Subcutaneous abdominal adipose tissue (tissue), 5 donors: ENCODE measurements around the gene KRTAP9-3.
"Not testable (repeated sequence)": the region's sequence is repeated elsewhere in the genome, so short reads cannot be mapped to it uniquely, and the experiment has no call there.

Experiments used
- H3K27ac ChIP-seq: one replicate; pipeline ENCODE4 v1.7.0; 2013; ENCODE audit warnings: low read depth, mild to moderate bottlenecking, inconsistent platforms, low read length, moderate library complexity
- H3K27me3 ChIP-seq, 5 donors: one replicate each; pipeline ENCODE4 v1.7.0; 2013; ENCODE audit warnings: low read length in 5 of 5, inconsistent platforms in 1 of 5; ENCODE audit not compliant: control insufficient read depth in 5 of 5, insufficient read depth in 4 of 5
- H3K36me3 ChIP-seq, 5 donors: one replicate each; pipeline ENCODE4 v1.7.0; 2013; ENCODE audit warnings: low read length in 5 of 5; ENCODE audit not compliant: control insufficient read depth in 5 of 5, insufficient read depth in 5 of 5
- H3K4me1 ChIP-seq, 5 donors: one replicate each; pipeline ENCODE4 v1.7.0; 2013; ENCODE audit warnings: low read length in 5 of 5, mild to moderate bottlenecking in 3 of 5, moderate library complexity in 1 of 5; ENCODE audit not compliant: control insufficient read depth in 5 of 5, insufficient read depth in 5 of 5
- H3K4me3 ChIP-seq, 5 donors: one replicate each; pipeline ENCODE4 v1.7.0; 2013; ENCODE audit warnings: low read length in 5 of 5, low read depth in 1 of 5
- H3K9ac ChIP-seq, 5 donors: one replicate each; pipeline ENCODE4 v1.7.0; 2013; ENCODE audit warnings: low read length in 5 of 5, mild to moderate bottlenecking in 4 of 5, moderate library complexity in 3 of 5
- H3K9me3 ChIP-seq, 5 donors: one replicate each; pipeline ENCODE4 v1.7.0; 2013; ENCODE audit warnings: low read length in 5 of 5; ENCODE audit not compliant: control insufficient read depth in 5 of 5
- donor health status: healthy.
- donor health status: healthy.
- donor health status: healthy.
- donor health status: healthy.
- donor health status: healthy.

Gene KRTAP9-3, protein sequence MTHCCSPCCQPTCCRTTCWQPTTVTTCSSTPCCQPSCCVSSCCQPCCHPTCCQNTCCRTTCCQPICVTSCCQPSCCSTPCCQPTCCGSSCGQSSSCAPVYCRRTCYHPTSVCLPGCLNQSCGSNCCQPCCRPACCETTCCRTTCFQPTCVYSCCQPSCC

DNA sequence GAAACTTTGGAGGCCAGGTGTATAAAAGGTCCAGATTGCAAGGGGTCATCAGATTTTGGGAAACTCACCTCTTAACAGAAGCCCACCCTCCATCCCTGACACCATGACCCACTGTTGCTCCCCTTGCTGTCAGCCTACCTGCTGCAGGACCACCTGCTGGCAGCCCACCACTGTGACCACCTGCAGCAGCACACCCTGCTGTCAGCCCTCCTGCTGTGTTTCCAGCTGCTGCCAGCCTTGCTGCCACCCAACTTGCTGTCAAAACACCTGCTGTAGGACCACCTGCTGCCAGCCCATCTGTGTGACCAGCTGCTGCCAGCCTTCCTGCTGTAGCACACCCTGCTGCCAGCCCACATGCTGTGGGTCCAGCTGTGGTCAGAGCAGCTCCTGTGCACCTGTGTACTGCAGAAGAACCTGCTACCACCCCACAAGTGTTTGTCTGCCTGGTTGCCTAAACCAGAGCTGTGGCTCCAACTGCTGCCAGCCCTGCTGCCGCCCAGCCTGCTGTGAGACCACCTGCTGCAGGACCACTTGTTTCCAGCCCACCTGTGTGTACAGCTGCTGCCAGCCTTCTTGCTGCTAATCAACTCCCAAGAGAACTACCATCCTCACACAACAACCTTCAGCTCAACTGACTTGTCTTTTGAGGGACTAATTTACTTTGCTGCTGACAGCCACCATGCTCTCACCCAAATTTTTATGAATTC is at the start of gene KRTAP9-3:
TSS of gene KRTAP9-3 (plus strand) at position 51 of the 707 bp plus-strand sequence. CDS start at position 104, 53 bp downstream.
- not testable (repeated sequence) for H3K27me3 ChIP-seq, H3K4me1 ChIP-seq, H3K27ac ChIP-seq, H3K4me3 ChIP-seq, H3K9ac ChIP-seq, H3K9me3 ChIP-seq, H3K36me3 ChIP-seq

DNA sequence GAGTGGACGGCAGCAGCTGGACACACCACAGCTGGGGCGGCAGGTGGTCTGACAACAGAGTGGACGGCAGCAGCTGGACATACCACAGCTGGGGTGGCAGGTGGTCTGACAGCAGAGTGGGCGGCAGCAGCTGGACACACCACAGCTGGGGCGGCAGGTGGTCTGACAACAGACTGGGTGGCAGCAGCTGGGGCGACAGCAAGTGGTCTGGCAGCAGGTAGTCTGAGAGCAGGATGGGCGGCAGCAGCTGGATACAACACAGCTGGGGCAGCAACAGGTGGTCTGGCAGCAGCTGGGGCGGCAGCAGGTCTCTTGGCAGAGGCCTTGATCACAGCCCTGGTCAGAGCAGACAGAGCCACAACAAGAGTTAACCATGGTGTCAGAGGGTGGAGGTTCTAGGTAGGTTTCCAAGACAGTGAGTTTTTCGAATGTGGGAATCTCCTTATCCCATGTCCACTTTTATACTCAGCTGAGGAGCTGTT is 47.7 kb upstream of the KRTAP9-3 start, which contains the start of gene KRTAP4-1:
TSS of gene KRTAP4-1 (minus strand) at position 432 of the 482 bp plus-strand sequence. CDS start at position 375, 57 bp downstream.
- Histone ChIP-seq H3K4me1 (no peaks in the 10 kb centered on the region), H3K4me3 (no peak within 1 kb of the TSS), H3K36me3 (no peaks in the 10 kb centered on the region), H3K9me3 (no peaks in the 10 kb centered on the region), H3K27ac (no peak within 1 kb of the TSS), H3K9ac (no peak within 1 kb of the TSS), H3K27me3 (peaks cover 0 to 5% (median 0%) of the 10 kb centered on the region in 5 donors)

- no peaks in the 10 kb centered on the region for H3K36me3 ChIP-seq
Observed at GRCh38 chr17:41185001-41185400, 47.2 kb upstream of the KRTAP9-3 start.

DNA sequence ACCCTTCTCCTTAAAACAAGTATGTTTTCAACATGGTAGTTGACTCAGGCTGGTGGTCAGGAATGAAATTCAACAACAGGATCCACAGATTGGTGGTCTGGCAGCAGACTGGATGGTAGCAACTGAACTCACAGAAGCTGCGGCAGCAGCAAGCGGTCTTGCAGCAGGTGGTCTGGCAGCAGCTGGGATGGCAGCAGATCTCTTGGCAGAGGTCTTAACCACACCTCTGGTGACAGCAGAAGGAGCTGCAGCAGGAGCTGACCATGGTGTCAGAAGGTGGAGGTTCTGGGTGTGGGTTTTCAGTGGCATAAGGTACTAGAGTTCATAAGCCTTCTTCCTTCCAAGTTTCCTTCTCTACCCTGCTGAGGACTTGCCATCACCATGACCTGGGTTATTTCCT is 45.4 kb upstream of the KRTAP9-3 start:
- Histone ChIP-seq H3K36me3 (no peaks in the 10 kb centered on the region), H3K9ac (no peak overlapping the region), H3K27ac (no peak overlapping the region), H3K9me3 (no peaks in the 10 kb centered on the region), H3K27me3 (peaks cover 5 to 11% (median 10%) of the 10 kb centered on the region in 5 donors), H3K4me1 (no peaks in the 10 kb centered on the region), H3K4me3 (no peak overlapping the region)

More at GRCh38 chr17:41185001-41185400, 47.2 kb upstream of the KRTAP9-3 start:
- no peak overlapping the region for H3K4me3 ChIP-seq
- peaks cover 0 to 6% (median 4%) of the 10 kb centered on the region in 5 donors for H3K27me3 ChIP-seq
- no peak overlapping the region for H3K27ac ChIP-seq
- H3K4me1 ChIP-seq, result no peaks in the 10 kb centered on the region
- H3K9ac ChIP-seq, result no peak overlapping the region
- no peaks in the 10 kb centered on the region for H3K9me3 ChIP-seq

DNA sequence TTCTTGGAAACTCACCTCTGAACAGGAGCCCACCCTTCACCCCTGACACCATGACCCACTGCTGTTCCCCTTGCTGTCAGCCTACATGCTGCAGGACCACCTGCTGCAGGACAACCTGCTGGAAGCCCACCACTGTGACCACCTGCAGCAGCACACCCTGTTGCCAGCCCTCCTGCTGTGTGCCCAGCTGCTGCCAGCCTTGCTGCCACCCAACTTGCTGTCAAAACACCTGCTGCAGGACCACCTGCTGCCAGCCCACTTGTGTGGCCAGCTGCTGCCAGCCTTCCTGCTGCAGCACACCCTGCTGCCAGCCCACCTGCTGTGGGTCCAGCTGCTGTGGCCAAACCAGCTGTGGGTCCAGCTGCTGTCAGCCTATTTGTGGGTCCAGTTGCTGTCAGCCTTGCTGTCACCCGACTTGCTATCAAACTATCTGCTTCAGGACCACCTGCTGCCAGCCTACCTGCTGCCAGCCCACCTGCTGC is 42.4 kb upstream of the KRTAP9-3 start, which contains the start of gene KRTAP9-1:
TSS of gene KRTAP9-1 (plus strand) at position 51 of the 482 bp plus-strand sequence. CDS start at position 51, 0 bp downstream.
- H3K27me3 ChIP-seq, H3K4me1 ChIP-seq, H3K9me3 ChIP-seq, H3K4me3 ChIP-seq, H3K27ac ChIP-seq, H3K36me3 ChIP-seq, H3K9ac ChIP-seq: not testable (repeated sequence)

DNA sequence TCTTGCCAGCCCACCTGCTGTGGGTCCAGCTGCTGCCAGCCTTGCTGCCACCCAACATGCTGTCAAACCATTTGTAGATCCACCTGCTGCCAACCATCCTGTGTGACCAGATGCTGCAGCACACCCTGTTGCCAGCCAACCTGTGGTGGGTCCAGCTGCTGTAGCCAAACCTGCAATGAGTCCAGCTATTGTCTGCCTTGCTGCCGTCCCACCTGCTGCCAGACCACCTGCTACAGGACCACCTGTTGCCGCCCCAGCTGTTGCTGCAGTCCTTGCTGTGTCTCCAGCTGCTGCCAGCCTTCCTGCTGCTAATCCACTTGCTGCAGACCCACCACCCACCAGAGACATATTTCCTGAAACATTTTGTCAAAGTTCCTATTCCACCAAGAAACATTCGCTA is 41.9 kb upstream of the KRTAP9-3 start:
- no peaks in the 10 kb centered on the region for H3K36me3 ChIP-seq
- H3K4me3 ChIP-seq, result no peak overlapping the region
- H3K27ac ChIP-seq, result no peak overlapping the region
- H3K27me3 ChIP-seq, result peaks cover 5 to 10% (median 7%) of the 10 kb centered on the region in 5 donors
- H3K4me1 ChIP-seq, result no peaks in the 10 kb centered on the region
- H3K9me3 ChIP-seq, result peaks cover 0 to 7% (median 0%) of the 10 kb centered on the region in 5 donors
- no peak overlapping the region for H3K9ac ChIP-seq

DNA sequence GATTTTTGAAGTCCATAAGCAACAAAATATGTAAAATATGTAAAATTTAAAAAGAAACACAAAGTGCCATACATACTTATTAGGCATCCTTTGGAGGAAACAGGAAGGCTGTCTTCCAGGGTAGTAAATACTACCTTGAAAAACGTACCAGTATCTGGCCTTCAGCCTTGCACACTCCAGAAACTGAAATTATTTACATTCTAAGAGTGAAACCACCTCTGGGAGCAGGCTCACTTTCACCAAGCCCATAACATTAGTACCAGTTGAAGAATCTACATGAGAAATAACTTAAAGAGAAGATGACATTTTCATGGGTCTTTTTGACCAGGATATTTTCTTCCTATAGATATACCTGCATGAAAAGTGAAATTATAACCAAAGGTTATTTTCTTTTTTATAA is 36.2 kb upstream of the KRTAP9-3 start:
- Histone ChIP-seq H3K9me3 (peaks cover 0 to 9% (median 2%) of the 10 kb centered on the region in 5 donors), H3K27ac (no peak overlapping the region), H3K36me3 (no peaks in the 10 kb centered on the region), H3K4me1 (no peaks in the 10 kb centered on the region), H3K4me3 (no peak overlapping the region), H3K9ac (no peak overlapping the region), H3K27me3 (no peaks in the 10 kb centered on the region)

DNA sequence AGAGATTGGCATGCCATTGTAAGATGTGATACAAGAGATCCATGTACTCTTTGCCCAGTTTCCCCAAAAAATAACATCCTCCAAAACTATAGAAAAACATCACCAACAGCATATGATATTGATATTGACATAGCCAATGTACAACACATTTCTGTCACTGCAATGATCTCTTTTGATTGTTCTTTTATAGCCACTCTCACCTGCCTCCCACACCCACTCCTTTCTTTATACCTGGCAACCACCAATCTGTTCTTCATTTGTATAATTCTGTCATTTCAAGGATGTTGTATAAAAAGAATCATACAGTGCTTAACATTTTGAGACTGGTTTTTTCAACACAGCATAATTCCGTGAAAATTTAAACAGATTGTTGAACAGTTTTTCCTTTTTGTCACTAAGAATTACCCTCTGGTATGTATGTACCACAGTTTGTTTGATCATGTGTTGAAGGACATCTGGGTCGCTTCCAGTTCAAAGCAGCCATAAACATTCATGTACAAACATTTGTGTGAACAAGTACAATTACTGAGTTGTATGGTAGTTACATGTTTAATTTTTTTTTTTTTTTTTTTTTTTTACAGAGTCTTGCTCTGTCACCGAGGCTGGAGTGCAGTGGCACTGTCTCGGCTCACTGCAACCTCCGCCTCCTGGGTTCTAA is 32.7 kb upstream of the KRTAP9-3 start:
- Histone ChIP-seq H3K36me3 (no peaks in the 10 kb centered on the region), H3K27me3 (no peaks in the 10 kb centered on the region), H3K4me3 (no peak overlapping the region), H3K4me1 (no peaks in the 10 kb centered on the region), H3K9me3 (peaks cover 0 to 9% (median 0%) of the 10 kb centered on the region in 5 donors), H3K27ac (no peak overlapping the region), H3K9ac (no peak overlapping the region)

DNA sequence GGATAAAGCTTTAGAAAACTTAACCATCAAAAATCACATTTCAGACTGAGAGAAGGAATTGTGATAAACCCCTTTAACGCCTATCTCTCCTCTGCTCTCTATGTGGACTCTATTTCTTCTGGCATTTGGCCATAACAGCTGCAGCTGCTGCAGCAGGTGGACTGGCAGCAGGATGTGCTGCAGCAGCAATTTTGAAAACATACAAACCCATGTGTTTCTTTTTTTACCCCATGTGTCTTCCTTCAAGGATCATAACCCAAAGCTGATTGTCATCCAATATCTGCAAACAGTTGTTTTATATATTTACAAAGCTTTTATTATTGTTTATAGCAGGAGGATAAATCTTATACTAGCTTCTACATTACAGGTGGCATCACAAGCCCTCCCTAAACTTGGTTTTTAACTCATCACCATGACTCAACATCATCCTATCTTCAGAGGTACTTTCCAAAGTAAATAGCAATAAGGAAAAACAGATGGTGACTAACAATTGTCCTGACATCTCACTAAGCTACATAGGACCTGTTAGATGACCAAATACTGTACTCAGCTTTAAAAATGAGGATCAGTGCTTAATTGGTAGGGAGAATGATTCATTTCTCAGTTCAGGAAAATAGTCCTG is 20.3 kb upstream of the KRTAP9-3 start:
- peaks cover 0 to 8% (median 3%) of the 10 kb centered on the region in 5 donors for H3K27me3 ChIP-seq
- H3K36me3 ChIP-seq, result no peaks in the 10 kb centered on the region
- H3K27ac ChIP-seq, result no peak overlapping the region
- H3K9ac ChIP-seq, result no peak overlapping the region
- H3K4me3 ChIP-seq, result no peak overlapping the region
- H3K4me1 ChIP-seq, result no peaks in the 10 kb centered on the region
- H3K9me3 ChIP-seq, result no peaks in the 10 kb centered on the region
